ENCODE results near the gene MN1.

GRCh38 chr22:27751277-27752070 is 50.1 kb downstream of the MN1 start:
- TF ChIP-seq CTCF (IDR thresholded peaks at IDR 0.05; ENCODE audit: low read depth, low read length): no peak
- TF ChIP-seq POLR2A (IDR thresholded peaks at IDR 0.05; ENCODE audit: extremely low read depth, insufficient read length): no peak

Measured in NB4 (cell line).